Left colon (tissue), 2 donors: ENCODE data around the gene C1orf21. TPM values are rescaled to one million over a fixed set of nuclear protein-coding genes. Genes with fewer than 3 reads are reported as not detected.
A peak's percentile ranks its signal among the peaks of the same experiment; 100 is the strongest.

Source experiments
- ATAC-seq: fragments of 200-7000 bp; cut with Tn5 transposase; one replicate; pipeline ENCODE4 v1.9.1; 2020; ENCODE audit warnings: mild to moderate bottlenecking, moderate library complexity
- DNase-seq, 2 donors: peaks; one replicate each; pipeline ENCODE4 v3.0.0-alpha.2; 2020
- intact Hi-C, 2 donors: fragments of 100-400 bp; cut with DNase I in 1 of 2; cut with micrococcal nuclease in 1 of 2; formaldehyde crosslinking; loops; one replicate each; pipeline versions ENCODE4 v1.11.2 to v1.14.0; 2022; cut with DNase I, micrococcal nuclease
- total RNA-seq, 2 donors: library from RNA; stranded (reverse); fragmentation: NEBNext Ultra II Directional; extraction: Animal tissue kit (Norgen Biotek cat#: 25700); gene quantifications; one replicate each; pipeline ENCODE4 v1.2.1, GENCODE V29; 2021
- donor health status: DM: no; HTN: no; CAD: no.
- donor health status: DM: yes; HTN: yes; CAD: no.

C1orf21 gene
- total RNA-seq, 2 donors from 2014 or later, result 105 to 106 TPM

- DNase-seq, result no peak
- ATAC-seq, result no peak
- intact Hi-C loops, result no loop called here
These were observed 3.0 kb upstream of the C1orf21 start for GRCh38 chr1:184383772-184384323.

GRCh38 chr1:184385865-184386311, 941 bp upstream of the C1orf21 start:
- ATAC-seq (no peak), DNase-seq (no peak)
- intact Hi-C loops, result no loop called here

- DNase-seq (no peak), ATAC-seq (no peak)
- intact Hi-C loops, result no loop called here
These were observed 243 bp downstream of the C1orf21 start for GRCh38 chr1:184387069-184387475.

GRCh38 chr1:184387476-184388318, 868 bp downstream of the C1orf21 start:
- DNase-seq (peak; percentile 46 to 62), ATAC-seq (peak; percentile 35)
- intact Hi-C loops, result no loop called here

DNA sequence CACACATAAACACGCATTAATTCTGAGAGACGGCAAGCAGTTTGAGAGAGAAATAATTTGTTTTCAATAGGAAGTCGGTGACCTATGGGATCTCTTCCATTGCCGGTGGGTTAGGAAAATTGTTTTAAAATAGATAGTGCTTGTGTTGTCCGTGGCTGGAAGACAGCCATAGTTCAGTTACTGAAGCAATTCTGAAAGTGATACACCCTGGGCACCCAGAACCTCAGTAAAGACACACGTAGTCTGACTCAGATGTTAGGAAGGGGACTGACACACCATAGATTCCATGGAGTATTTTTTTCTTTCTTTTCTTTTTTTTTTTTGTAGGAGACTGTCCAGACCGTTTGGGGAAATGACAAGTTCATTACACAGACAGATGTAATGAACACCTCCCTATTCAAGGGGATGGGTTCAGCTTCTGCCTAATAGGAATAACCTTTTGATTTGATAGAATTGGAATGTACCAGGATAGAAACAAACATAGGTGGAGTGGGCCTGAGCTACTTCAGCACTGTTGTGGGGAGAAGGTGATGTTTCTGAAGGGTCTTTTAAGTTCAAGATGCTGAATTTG, 1.6 kb downstream of the C1orf21 start:
- intact Hi-C loops, result no loop called here
- DNase-seq, result peak in 1 of 2 donors; percentile 16

DNA sequence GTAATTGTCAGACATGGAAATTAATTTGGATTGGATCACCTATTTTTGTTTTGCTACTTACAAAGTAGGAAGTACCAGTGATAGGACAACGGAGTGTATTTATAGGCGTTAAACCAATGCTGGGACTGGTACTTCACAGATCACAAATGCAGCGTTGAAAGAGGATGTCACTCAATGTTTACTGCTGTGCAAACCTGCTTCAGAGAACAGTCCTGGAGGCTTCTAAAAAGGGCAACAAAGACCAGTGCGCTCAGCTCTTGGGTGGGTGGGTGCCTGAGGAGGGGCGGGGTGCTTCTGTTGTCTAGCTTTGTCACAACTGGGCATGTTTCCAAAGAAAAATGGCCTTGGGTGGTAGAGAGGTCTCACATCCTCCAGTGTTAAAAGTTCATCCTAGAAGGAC, 2.1 kb downstream of the C1orf21 start:
- no peak for DNase-seq
- intact Hi-C loops, result no loop called here
- ATAC-seq, result no peak

More for the DNA sequence above, 1.6 kb downstream of the C1orf21 start:
- ATAC-seq, result peak; percentile 18

DNA sequence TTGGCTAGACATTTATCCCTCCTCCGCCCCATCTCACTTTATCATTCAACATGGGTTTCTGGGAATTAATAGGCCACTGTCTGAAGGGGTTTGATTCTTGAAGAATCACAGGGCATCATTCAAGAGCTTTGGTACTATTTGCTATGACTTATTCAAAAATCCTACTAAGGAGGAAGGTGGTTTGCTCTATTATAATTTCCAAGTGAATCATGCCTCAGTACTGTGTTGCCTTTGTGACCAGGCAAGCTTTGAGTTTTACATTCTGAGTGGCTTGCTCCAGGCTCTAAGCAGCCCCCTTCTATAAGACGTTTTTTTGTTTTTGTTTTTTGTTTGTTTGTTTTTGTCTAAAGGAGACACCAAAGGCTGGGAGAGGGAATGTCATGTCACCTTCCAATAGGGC, 2.6 kb downstream of the C1orf21 start:
- ATAC-seq, result no peak
- intact Hi-C loops, result no loop called here
- DNase-seq, result no peak

GRCh38 chr1:184390889-184391288, 4.1 kb downstream of the C1orf21 start:
- no peak for ATAC-seq
- intact Hi-C loops, result no loop called here

DNA sequence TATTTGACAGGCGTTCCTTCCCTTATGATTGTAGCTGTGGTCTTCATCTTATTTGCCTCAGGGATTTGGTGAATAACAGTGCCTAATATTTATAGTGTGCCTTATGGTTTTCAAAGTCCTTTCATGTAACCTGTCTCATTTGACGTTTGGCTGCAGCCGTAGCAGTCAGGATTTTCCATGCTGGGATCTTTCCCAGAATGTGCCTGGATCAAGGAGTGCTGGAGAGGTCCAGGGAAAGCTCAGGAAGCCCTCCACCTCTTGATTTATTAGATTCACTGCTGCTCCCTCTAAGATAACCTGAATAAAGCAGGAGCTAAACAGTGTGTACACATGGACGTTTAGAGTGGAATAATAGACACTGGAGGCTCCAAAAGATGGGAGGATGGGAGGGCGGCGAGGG, 5.2 kb downstream of the C1orf21 start:
- no peak for DNase-seq
- intact Hi-C loops, result no loop called here
- ATAC-seq, result no peak

More at GRCh38 chr1:184390889-184391288, 4.1 kb downstream of the C1orf21 start:
- DNase-seq, result no peak

DNA sequence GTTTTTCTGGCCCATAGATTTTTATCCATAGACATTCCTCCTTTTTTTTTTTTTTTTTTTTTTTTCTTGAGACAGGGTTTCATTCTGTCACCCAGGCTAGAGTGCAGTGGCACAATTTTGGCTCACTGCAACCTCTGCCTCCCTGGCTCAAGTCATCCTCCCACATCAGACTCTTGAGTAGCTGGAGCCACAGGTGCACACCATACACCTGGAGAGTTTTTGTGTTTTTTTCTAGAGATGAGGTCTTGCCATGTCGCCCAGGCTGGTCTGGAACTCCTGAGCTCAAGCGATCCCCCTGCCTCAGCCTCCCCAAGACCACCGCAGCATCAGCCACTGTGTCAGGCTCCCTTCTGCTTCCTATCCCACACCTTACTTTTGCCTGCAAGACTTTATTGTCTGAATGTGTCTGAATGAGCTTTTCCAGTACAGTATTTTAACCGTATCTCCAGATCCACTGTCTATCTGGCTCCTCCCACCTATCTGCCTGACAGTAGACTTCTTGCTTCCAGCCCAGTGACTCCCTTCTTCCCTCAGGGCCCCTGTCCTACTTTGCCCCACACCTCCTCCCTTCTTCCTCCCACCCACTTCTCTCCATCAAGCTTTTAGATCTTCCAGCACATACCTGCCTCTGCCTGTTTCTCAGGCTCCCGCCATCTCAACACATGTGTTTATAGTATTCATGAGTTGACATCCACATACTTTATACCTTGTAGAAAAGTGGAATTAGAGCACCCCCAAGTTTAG, 6.1 kb downstream of the C1orf21 start:
- intact Hi-C loops, result no loop called here
- ATAC-seq (no peak), DNase-seq (no peak)

- intact Hi-C loops, result no loop called here
- DNase-seq, result no peak
- ATAC-seq, result no peak
These were observed 7.1 kb downstream of the C1orf21 start for GRCh38 chr1:184393962-184394361.

DNA sequence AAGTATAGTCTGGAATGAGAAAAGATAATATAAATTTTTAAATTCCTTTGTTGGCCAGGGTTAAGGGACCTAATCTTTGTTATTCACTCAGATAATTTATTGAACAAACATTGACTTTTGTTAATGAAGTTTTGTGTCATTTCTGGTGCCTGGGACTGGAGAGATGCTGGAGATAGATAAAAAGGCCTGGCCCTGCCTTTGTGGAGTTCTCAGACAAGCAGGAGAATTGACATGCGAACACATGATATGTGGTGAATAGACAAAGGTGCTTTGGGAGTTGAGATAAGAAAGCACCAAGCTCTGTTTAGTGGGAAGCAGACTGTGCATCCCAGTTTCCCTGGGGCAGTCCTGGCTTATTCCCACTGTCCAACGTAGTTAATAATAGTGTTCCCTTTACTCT, 8.5 kb downstream of the C1orf21 start:
- DNase-seq (no peak), ATAC-seq (no peak)
- intact Hi-C loops, result no loop called here

GRCh38 chr1:184395937-184396480, 9.2 kb downstream of the C1orf21 start:
- intact Hi-C loops, result no loop called here
- ATAC-seq, result no peak
- no peak for DNase-seq

- intact Hi-C loops, result no loop called here
- DNase-seq (no peak), ATAC-seq (no peak)
These were observed 12.5 kb downstream of the C1orf21 start for GRCh38 chr1:184399192-184399847.

- intact Hi-C loops, result no loop called here
- DNase-seq (no peak), ATAC-seq (no peak)
These were observed 17.3 kb downstream of the C1orf21 start for GRCh38 chr1:184403961-184404726.

DNA sequence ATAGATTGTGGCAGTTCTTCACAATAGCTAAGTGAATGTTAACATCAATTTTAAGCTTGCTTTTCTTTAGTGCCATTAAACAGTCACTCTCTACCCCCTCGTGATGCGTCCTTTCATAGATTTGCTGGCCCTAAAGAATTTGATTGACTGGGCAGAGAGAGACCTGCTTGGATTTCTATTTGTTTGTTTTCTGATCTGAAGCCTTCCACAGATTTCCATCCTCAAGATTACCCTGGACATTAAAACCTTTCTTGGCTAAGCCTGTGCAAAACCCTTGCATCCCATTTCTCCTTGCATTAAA, 17.8 kb downstream of the C1orf21 start:
- DNase-seq (no peak), ATAC-seq (no peak)
- intact Hi-C loops, result no loop called here

- ATAC-seq (peak; percentile 38), DNase-seq (no peak)
- intact Hi-C loops, result no loop called here
These were observed 18.4 kb downstream of the C1orf21 start for GRCh38 chr1:184405094-184405800.

GRCh38 chr1:184405801-184406142, 18.9 kb downstream of the C1orf21 start:
- DNase-seq (no peak), ATAC-seq (peak; percentile 34)
- intact Hi-C loops, result no loop called here
